NCI-H510A treated with DMSO at 0.1 percent for 48 hours (cell line): ENCODE measurements around the gene ANKRD44.
A peak's percentile ranks its signal among the peaks of the same experiment; 100 is the strongest.

ENCODE experiments used
- DNase-seq: peaks from one replicate; lab custom pipeline; 2025; lab: John Stamatoyannopoulos, UW

The ANKRD44 gene

GRCh38 chr2:197237291-197238042 lies 73.1 kb downstream of the ANKRD44 start:
- DNase-seq, result no peak

GRCh38 chr2:197236816-197237215 lies 73.8 kb downstream of the ANKRD44 start:
- no peak for DNase-seq

- no peak for DNase-seq
Measured at GRCh38 chr2:197236159-197236558, 74.4 kb downstream of the ANKRD44 start.

GRCh38 chr2:197235711-197236110 lies 74.9 kb downstream of the ANKRD44 start:
- peak; percentile 73 for DNase-seq

- no peak for DNase-seq
Measured at GRCh38 chr2:197234671-197235191, 75.8 kb downstream of the ANKRD44 start.

- DNase-seq, result no peak
Measured at GRCh38 chr2:197233473-197233872, 77.1 kb downstream of the ANKRD44 start.

- no peak for DNase-seq
Measured at GRCh38 chr2:197232010-197232409, 78.6 kb downstream of the ANKRD44 start.

GRCh38 chr2:197229509-197230443 lies 80.8 kb downstream of the ANKRD44 start:
- no peak for DNase-seq

GRCh38 chr2:197223451-197223850 lies 87.1 kb downstream of the ANKRD44 start:
- no peak for DNase-seq

- no peak for DNase-seq
Measured at GRCh38 chr2:197219636-197220035, 90.9 kb downstream of the ANKRD44 start.

GRCh38 chr2:197217541-197217940 lies 93.0 kb downstream of the ANKRD44 start:
- DNase-seq, result no peak

- DNase-seq, result no peak
Measured at GRCh38 chr2:197216361-197216979, 94.1 kb downstream of the ANKRD44 start.

GRCh38 chr2:197215748-197216360 lies 94.7 kb downstream of the ANKRD44 start:
- no peak for DNase-seq

GRCh38 chr2:197212344-197213262 lies 98.0 kb downstream of the ANKRD44 start:
- DNase-seq, result no peak

- DNase-seq, result no peak
Measured at GRCh38 chr2:197211881-197212342, 98.7 kb downstream of the ANKRD44 start.

GRCh38 chr2:197210430-197210829 lies 100.2 kb downstream of the ANKRD44 start:
- DNase-seq, result no peak

- no peak for DNase-seq
Measured at GRCh38 chr2:197209742-197210408, 100.7 kb downstream of the ANKRD44 start.

- DNase-seq, result no peak
Measured at GRCh38 chr2:197209246-197209645, 101.3 kb downstream of the ANKRD44 start.

GRCh38 chr2:197208841-197209240 lies 101.7 kb downstream of the ANKRD44 start:
- DNase-seq, result no peak

- DNase-seq, result no peak
Measured at GRCh38 chr2:197208024-197208423, 102.6 kb downstream of the ANKRD44 start.
